GM12875 (cell line): Measurements from ENCODE around the gene WWOX.

ENCODE experiments used
- H3K4me3 ChIP-seq: one replicate; pipeline ENCODE4 v1.5.1; 2011; ENCODE audit warnings: low read depth, low read length, control low read depth
- TF ChIP-seq, protein P1 (sequence below): IDR thresholded peaks from 2 replicates; pipeline ENCODE4 v1.5.1; 2011; ENCODE audit warnings: low read depth, mild to moderate bottlenecking, control low read depth, inconsistent platforms, low read length, moderate library complexity, borderline replicate concordance; ENCODE audit not compliant: insufficient read depth

WWOX gene

DNA sequence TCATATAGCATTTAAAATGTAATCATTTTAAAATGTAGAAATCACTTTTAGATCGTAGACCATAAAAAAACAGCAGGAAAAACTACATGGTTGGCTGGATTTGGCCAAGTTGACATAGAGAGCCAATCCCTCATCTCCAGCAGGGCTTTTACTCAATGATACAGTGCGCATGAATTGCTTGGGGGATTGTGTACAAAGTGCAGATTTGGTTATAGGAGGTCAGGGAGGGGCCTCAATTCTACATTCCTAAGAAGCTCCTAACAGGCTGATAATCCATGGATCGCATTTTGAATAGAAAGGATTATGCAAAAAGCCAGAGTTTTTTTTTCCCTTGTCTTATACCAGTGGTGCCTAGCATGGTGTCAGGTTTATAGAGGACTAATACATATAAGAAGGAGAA is 1056.0 kb downstream of the WWOX start:
- no peak overlapping the region for H3K4me3 ChIP-seq
- TF ChIP-seq, protein P1, sequence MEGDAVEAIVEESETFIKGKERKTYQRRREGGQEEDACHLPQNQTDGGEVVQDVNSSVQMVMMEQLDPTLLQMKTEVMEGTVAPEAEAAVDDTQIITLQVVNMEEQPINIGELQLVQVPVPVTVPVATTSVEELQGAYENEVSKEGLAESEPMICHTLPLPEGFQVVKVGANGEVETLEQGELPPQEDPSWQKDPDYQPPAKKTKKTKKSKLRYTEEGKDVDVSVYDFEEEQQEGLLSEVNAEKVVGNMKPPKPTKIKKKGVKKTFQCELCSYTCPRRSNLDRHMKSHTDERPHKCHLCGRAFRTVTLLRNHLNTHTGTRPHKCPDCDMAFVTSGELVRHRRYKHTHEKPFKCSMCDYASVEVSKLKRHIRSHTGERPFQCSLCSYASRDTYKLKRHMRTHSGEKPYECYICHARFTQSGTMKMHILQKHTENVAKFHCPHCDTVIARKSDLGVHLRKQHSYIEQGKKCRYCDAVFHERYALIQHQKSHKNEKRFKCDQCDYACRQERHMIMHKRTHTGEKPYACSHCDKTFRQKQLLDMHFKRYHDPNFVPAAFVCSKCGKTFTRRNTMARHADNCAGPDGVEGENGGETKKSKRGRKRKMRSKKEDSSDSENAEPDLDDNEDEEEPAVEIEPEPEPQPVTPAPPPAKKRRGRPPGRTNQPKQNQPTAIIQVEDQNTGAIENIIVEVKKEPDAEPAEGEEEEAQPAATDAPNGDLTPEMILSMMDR, result no peak

DNA sequence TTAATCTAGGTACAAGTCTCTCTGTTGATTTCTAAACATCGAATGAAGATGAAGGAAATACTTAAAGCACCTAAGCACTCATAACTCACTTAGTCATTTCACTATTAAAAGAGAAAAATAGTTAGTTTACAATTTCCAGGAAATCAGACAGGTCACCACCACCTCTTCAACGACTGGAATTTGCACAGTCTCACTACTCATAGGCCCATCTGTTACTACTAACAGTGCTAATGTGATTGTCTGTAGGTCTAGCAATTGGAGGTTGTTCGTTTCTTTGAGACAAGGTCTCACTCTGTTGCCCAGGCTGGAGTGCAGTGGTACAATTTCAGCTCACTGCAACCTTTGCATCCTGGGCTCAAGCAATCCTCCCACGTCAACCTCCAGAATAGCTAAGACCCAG is 1056.5 kb downstream of the WWOX start:
- H3K4me3 ChIP-seq, result no peak overlapping the region
- TF ChIP-seq, protein P1, result no peak

DNA sequence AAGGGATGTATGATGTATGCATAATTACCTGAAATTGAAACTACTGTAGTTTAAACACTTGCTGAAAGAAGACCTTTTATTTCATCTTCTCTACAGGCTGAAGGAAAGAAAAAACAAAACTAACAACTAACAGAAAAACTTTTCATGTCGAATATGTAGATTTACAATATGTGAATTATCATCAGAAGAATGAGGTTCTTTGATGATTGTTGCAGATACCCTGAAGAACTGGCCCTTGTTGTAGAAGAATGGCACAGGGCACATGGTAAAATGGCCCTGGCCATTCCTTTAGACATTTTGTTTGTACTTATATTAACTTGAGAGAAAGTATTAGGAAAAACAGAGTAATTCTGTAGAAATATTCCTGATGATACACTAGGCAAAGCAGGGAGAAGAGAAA is 1057.3 kb downstream of the WWOX start:
- TF ChIP-seq, protein P1, result no peak
- H3K4me3 ChIP-seq, result no peak overlapping the region

DNA sequence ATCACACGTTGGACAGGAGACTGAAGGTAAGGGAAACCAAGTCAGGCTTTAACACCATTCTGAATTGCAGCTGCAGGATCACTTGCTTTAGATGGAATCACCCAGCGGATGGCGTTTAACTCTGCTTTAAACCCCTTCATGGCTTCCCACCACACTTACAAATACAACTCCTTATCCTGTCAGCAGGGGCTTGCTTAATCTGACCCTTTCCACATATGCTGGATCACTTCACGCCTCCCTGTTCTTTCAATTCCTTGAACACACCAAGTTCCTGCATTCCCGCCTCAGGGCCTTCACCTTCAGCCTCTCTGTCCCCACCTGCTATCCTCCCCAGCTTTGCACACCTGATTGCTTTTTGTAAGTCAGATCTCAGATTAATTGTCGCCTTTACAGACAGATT is 1058.9 kb downstream of the WWOX start:
- TF ChIP-seq, protein P1, result no peak

DNA sequence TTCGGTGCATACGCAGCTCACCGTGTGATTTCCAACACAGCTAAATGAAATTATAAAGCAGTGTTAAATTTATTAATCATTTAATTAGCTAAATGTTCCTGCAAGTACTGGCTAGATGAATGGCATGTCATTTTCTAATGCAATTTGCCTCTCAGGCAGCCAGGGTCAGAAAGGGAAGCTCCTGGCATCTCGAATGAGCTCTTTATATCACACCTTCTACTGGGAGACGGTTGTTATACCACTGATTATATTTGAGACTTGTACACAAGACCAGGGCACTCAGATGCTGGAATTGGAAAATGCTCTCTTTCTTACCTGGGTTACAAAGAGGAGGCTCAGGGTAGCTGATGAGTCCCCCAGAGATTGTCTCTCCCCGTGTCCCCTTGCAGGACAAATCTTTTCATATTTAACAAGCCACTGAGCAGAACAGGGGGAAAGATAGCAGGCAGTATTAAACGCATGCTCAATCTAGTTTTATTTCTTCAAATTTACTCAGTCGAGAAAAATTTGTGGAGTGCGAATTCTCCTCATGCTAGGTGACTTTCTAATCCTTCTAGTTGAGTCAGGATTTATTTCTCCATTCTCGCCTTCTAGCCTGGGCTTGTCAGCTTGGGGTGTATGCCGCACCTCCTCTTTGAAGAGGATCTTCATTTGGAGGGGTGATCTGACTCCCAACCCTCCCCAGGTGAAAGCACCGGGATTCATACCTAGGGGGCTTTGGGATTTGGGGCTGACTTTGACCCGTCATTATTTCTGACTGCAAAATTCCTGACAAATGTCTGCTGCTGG is 1060.0 kb downstream of the WWOX start:
- TF ChIP-seq, protein P1, result no peak

More for the DNA sequence above, 1058.9 kb downstream of the WWOX start:
- H3K4me3 ChIP-seq, result no peak overlapping the region

DNA sequence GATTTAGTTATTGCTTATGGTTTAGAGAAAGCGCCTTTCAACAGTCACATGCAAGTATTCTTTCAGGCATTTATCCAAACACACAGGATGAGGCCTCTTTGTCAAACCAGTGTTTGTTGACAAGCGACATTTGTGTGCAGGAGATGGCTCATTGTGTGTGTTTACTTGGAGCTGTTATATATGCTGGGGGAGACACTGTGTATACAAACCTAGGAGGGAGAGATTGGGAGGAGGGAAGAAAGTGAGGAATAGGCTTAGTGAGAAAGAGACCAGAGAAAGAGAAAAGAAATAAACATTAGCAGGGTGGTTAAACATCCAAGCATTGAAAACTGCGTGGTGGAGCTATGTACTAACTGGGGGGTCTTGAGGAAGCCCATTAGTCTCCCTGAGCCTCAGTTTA is 1063.5 kb downstream of the WWOX start:
- no peak overlapping the region for H3K4me3 ChIP-seq
- TF ChIP-seq, protein P1, result no peak

More for the DNA sequence above, 1060.0 kb downstream of the WWOX start:
- H3K4me3 ChIP-seq, result no peak overlapping the region

DNA sequence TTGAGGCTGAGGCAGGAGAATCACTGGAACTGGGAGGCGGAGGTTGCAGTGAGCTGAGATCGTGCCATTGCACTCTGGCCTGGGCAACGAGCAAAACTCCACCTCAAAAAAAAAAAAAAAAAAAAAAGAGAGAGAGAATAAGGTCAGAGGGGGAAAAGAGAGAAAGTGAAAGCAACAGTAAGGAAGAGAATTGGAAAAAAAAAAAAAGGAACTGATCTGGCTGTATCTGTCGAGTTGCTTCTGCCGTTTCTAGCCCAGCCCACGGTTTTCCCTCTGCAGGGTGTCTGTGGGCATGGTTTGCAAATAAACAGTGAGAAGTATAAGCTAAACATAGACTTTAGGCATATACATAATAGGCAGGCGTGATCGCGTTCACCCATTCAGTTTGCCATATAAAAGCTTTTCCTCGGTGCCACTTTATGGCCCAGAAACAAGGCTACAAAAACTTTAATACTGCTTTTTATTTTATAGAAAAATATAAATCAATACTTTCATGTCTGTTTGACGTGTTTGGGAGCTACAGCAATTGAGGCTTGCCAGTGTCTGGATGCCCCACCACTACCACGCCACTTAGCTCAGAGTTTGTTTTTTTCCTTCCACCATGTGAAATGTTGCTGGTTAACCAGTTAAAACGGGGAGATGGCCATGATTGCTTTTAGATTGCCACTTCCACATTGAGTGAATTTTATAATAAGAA is 1064.4 kb downstream of the WWOX start:
- H3K4me3 ChIP-seq, result no peak overlapping the region
- TF ChIP-seq, protein P1, result no peak
